Esophagus squamous epithelium (tissue), 4 donors: ENCODE results near the gene NUP85.
"Not testable (repeated sequence)": the region's sequence is repeated elsewhere in the genome, so short reads cannot be mapped to it uniquely, and the experiment has no call there.

Source experiments
- POLR2A ChIP-seq, 4 donors: fragments of 450-650 bp; IDR thresholded peaks; one replicate each; pipeline ENCODE4 v1.6.1; 2017; ENCODE audit warnings: antibody characterized with exemption in 4 of 4, mild to moderate bottlenecking in 4 of 4, moderate library complexity in 3 of 4
- TF ChIP-seq, protein P1 (sequence below), 6 experiments: fragments of 450-650 bp in 4 of 6; fragments of 200-600 bp in 2 of 6; sonication (generic) in 2 of 6; IDR thresholded peaks; one replicate each; pipeline ENCODE4 v1.5.1; 2016 to 2019; ENCODE audit warnings: antibody characterized with exemption in 6 of 6, mild to moderate bottlenecking in 4 of 6, moderate library complexity in 4 of 6

DNA sequence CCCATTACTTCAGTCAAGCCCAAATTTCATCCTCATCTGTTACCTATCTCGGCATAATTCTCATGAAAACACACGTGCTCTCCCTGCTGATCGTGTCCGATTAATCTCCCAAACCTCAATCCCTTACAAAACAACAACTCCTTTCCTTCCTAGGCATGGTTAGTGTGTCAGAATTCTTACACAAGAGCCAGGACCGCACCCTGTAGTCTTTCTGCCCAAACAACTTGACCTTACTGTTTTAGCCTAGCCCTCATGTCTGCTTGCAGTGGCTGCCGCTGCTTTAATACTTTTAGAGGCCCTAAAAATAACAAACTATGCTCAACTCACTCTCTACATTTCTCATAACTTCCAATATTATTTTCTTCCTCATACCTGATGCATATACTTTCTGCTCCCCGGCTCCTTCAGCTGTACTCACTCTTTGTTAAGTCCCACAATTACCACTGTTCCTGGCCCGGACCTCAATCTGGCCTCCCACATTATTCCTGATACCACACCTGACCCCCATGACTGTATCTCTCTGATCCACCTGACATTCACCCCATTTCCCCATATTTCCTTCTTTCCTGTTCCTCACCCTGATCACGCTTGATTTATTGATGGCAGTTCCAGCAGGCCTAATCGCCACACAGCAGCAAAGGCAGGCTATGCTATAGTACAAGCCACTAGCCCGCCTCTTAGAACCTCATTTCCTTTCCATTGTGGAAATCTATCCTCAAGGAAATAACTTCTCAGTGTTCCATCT lies 50.6 kb downstream of the NUP85 start:
- TF ChIP-seq, protein P1, sequence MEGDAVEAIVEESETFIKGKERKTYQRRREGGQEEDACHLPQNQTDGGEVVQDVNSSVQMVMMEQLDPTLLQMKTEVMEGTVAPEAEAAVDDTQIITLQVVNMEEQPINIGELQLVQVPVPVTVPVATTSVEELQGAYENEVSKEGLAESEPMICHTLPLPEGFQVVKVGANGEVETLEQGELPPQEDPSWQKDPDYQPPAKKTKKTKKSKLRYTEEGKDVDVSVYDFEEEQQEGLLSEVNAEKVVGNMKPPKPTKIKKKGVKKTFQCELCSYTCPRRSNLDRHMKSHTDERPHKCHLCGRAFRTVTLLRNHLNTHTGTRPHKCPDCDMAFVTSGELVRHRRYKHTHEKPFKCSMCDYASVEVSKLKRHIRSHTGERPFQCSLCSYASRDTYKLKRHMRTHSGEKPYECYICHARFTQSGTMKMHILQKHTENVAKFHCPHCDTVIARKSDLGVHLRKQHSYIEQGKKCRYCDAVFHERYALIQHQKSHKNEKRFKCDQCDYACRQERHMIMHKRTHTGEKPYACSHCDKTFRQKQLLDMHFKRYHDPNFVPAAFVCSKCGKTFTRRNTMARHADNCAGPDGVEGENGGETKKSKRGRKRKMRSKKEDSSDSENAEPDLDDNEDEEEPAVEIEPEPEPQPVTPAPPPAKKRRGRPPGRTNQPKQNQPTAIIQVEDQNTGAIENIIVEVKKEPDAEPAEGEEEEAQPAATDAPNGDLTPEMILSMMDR (IDR thresholded peaks at IDR 0.05) = not testable (repeated sequence)
- TF ChIP-seq POLR2A (IDR thresholded peaks at IDR 0.05) = not testable (repeated sequence)
